Upper lobe of left lung (tissue), 4 donors: ENCODE results near the gene FAM81A.

Experiments
- POLR2AphosphoS5 ChIP-seq, 2 donors: sonication (generic); formaldehyde crosslinking; IDR thresholded peaks; one replicate each; pipeline ENCODE4 v1.5.1; 2017; ENCODE audit warnings: antibody characterized with exemption in 2 of 2
- TF ChIP-seq, protein P1 (sequence below), 6 experiments: fragments of 450-650 bp in 4 of 6; fragments of 200-600 bp in 2 of 6; sonication (generic) in 2 of 6; IDR thresholded peaks; one replicate each; pipeline ENCODE4 v1.5.1; 2016 to 2019; ENCODE audit warnings: antibody characterized with exemption in 6 of 6

DNA sequence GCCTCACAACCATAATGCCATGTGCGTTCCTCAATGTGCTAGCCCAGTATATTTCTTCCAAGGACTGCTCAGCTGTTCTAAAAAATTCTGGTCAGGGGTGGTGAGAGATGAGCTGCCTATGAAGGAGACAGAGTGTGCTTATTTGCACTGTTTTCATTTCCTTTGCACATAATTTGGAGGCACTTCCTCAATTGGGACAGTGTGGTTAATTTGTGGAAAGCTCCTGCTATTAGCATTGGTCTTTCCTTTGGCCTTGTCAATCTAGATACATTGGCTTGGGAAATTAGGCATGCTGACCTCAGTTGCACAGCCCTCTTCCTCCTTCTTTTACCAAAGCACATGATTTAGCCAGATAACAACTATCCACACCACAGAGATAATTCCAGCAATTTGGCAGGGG lies 9.4 kb downstream of the FAM81A start:
- TF ChIP-seq, protein P1, sequence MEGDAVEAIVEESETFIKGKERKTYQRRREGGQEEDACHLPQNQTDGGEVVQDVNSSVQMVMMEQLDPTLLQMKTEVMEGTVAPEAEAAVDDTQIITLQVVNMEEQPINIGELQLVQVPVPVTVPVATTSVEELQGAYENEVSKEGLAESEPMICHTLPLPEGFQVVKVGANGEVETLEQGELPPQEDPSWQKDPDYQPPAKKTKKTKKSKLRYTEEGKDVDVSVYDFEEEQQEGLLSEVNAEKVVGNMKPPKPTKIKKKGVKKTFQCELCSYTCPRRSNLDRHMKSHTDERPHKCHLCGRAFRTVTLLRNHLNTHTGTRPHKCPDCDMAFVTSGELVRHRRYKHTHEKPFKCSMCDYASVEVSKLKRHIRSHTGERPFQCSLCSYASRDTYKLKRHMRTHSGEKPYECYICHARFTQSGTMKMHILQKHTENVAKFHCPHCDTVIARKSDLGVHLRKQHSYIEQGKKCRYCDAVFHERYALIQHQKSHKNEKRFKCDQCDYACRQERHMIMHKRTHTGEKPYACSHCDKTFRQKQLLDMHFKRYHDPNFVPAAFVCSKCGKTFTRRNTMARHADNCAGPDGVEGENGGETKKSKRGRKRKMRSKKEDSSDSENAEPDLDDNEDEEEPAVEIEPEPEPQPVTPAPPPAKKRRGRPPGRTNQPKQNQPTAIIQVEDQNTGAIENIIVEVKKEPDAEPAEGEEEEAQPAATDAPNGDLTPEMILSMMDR (IDR thresholded peaks at IDR 0.05): no peak
- TF ChIP-seq POLR2AphosphoS5 (IDR thresholded peaks at IDR 0.05): no peak
